ENCODE data around the gene MEP1B.

- no peak for TF ChIP-seq EZH2phosphoT487 (IDR thresholded peaks at IDR 0.05; ENCODE audit: insufficient read depth, low read depth)
- TF ChIP-seq EZH2 (IDR thresholded peaks at IDR 0.05; ENCODE audit: insufficient read depth, poor library complexity, severe bottlenecking) = no peak
Measured at GRCh38 chr18:32183503-32183902, 6.3 kb upstream of the MEP1B start.

Data from GM23248 (cell line).